DMS114 treated with DMSO at 0.1 percent for 48 hours (cell line): ENCODE data around the gene UBASH3A.

ENCODE experiments used
- DNase-seq: peaks from one replicate; lab custom pipeline; 2025; ENCODE audit not compliant: unreplicated experiment; lab: John Stamatoyannopoulos, UW

UBASH3A gene

DNA sequence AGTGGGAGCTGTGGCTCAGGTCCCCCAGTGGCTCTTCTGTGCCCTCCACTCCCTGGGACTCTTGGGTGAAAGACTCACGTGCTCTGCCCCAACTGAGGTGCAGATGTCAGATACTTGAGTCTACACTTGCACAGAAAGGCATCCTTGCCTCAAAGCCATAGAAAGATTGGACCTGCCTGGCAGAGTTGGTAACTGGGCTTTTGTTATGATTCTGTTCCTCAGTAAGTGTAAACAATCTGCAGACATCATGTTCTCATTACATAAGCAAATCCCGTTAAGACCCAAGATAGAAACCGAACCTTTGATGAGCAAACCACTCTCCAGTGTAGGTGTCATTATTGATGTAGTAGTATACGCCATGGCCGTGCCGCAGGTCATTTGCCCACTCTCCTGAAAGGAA is 82.4 kb downstream of the UBASH3A start:
- DNase-seq = no peak

- DNase-seq = no peak
Measured at GRCh38 chr21:42486531-42486930, 82.8 kb downstream of the UBASH3A start.

GRCh38 chr21:42489006-42489563 is 85.4 kb downstream of the UBASH3A start:
- no peak for DNase-seq

DNA sequence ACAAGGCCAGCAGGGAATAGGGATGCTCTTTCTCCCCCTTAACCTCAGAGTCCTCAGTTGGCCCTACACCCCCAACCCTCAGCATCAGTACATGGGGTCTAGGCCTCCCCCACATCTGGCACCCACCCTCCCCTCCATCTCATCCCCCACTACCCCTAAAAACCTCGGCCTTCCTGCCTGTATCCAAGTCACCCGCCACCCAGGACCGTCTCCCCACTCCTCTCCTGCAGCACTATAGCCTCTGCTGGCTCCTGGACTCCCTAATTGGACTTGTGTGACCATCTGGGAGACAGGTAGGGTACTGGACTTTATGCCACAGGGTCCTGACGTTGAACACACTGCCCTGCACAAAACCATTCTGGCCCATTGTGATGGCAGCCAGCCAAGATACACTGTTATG is 86.3 kb downstream of the UBASH3A start:
- no peak for DNase-seq

- DNase-seq = no peak
Measured at GRCh38 chr21:42490720-42491119, 87.0 kb downstream of the UBASH3A start.

DNA sequence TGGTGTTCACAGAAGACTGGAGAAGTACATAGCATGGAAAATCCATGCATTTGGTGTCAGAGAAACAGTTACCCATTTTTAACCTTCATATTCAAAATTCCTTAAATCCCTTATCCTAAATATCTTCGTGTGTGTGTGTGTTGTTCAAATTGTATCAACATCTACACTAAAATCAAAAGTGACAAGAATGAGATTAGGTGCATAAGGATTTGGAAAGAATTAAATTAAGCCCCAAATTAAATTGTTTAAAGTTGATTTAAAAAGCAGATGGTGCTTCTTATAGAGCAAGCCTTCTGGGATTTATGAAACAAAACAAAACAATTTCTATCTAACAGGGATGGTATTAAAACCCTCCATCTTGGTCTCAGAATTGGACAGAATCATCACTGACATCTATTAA is 87.6 kb downstream of the UBASH3A start:
- no peak for DNase-seq

DNA sequence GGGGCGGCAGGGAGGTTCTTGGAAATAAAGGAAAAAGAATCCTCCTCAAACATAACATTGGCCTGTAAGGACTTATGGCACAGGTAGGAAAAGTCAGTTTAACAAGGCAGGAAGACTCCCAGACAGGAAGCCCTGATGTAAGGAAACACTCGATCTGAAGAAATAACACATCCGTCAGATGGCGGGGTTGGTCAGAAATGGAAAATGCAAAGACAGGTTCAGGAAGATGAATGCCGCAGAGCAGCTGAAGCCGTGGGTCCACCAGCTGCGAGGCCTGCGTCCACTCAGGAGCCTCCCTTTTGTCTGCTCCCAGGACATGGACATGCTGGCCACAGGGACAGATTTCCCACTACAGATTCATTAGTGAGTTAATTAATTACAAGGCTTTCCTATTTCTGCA is 88.5 kb downstream of the UBASH3A start:
- DNase-seq = no peak

GRCh38 chr21:42493109-42494060 is 89.7 kb downstream of the UBASH3A start:
- no peak for DNase-seq

DNA sequence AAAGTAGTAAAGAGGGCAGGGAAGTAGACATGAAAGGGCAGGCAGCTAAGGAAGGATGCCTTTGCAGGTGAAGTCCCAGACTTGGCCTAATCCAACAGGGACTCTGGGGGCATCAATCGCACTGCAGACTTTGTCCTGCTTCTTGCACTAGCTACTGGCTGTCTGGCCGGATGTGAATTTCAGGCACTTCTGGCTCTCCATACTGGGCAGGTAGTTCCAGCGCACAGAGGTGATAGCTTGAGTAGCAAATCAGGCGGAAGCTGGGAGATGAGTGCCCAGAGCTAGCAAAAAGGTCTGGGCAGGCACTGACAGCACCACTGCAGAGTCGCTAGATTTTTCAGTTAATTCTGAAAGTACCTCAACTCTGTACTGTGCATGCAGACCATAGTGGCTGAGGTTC is 91.3 kb downstream of the UBASH3A start:
- no peak for DNase-seq

- DNase-seq = no peak
Measured at GRCh38 chr21:42495765-42496119, 92.0 kb downstream of the UBASH3A start.

GRCh38 chr21:42496120-42496838 is 92.6 kb downstream of the UBASH3A start, which contains the start of gene RSPH1:
TSS of gene RSPH1 (minus strand) at chr21:42496224. CDS start at chr21:42496186, 38 bp downstream.
- DNase-seq = peak; percentile 94

DNA sequence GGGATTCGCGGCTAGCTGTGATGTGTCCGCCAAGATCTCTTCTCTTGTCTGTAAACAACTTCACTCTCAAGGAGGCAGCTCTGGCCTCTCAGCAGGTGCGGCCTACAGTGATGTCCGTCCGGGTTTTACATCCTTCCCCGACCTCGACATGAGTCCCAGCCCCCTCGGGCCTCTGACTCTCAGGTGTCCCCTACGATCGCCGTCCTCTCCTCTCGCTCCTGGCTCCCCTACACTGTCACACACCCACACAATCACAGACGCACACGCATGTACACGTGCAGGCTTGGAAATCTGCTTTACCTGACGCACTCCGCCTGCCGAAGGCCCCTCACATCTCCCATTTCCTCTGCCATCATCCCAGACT is 93.1 kb downstream of the UBASH3A start:
- DNase-seq = no peak
